ENCODE results near the gene COL4A1. TPM values are rescaled to one million over a fixed set of nuclear protein-coding genes. Genes with fewer than 3 reads are reported as not detected.
"Not testable (repeated sequence)": the region's sequence is repeated elsewhere in the genome, so short reads cannot be mapped to it uniquely, and the experiment has no call there.

Gene COL4A1
- polyA plus RNA-seq, 1 of the 3 experiments (the other 2 are of a cell fraction) = 30.3 TPM

- TF ChIP-seq, protein P1, sequence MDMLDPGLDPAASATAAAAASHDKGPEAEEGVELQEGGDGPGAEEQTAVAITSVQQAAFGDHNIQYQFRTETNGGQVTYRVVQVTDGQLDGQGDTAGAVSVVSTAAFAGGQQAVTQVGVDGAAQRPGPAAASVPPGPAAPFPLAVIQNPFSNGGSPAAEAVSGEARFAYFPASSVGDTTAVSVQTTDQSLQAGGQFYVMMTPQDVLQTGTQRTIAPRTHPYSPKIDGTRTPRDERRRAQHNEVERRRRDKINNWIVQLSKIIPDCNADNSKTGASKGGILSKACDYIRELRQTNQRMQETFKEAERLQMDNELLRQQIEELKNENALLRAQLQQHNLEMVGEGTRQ (IDR thresholded peaks at IDR 0.05; ENCODE audit: borderline replicate concordance, low read depth, low read length) = no peak
- TF ChIP-seq FOXM1 (IDR thresholded peaks at IDR 0.05; ENCODE audit: low read depth) (no peak), SMC3 (IDR thresholded peaks at IDR 0.05; ENCODE audit: low read depth, low read length) (no peak), GABPA (IDR thresholded peaks at IDR 0.05; ENCODE audit: low read depth) (no peak), TEAD4 (IDR thresholded peaks at IDR 0.05; ENCODE audit: borderline replicate concordance, insufficient read depth) (no peak), EP300 (IDR thresholded peaks at IDR 0.05; ENCODE audit: borderline replicate concordance in 1 of 2, low read depth in 1 of 2, low read length in 1 of 2) (peak in 1 of 2 experiments; percentile 27; a peak in 1 of 4 replicates)
Measured at GRCh38 chr13:110113284-110113764, 193.6 kb downstream of the COL4A1 start (continued).

GRCh38 chr13:110112379-110112778 lies 194.6 kb downstream of the COL4A1 start:
- 73% methylated on average over 6 of the region's 6 CpGs for WGBS (ENCODE audit: low lambda C conversion rate)
- H3K4me3 ChIP-seq (ENCODE audit: low read depth in 2 of 2, low read length in 1 of 2); H3K79me2 ChIP-seq (ENCODE audit: insufficient read depth); POLR2A ChIA-PET; H3K9me2 ChIP-seq; H3K9ac ChIP-seq; DNase-seq; H3K27me3 ChIP-seq (ENCODE audit: insufficient read depth); H3K9me3 ChIP-seq; H3K27ac ChIP-seq (ENCODE audit: low read depth in 2 of 2, low read length in 1 of 2); H3K4me2 ChIP-seq; H3K36me3 ChIP-seq (replicated peaks in 1 of 2; ENCODE audit: control insufficient read depth in 1 of 2, insufficient read depth in 2 of 2, low read length in 1 of 2); H4K20me1 ChIP-seq (ENCODE audit: insufficient read depth); H2AFZ ChIP-seq (ENCODE audit: low read depth): not testable (repeated sequence)
- peak; percentile 65 for TF ChIP-seq CTCF (IDR thresholded peaks at IDR 0.05)
- peaks cover 14% of the 10 kb centered on the region for H3F3A ChIP-seq (replicated peaks; ENCODE audit: insufficient read depth)
- CTCF ChIA-PET = interaction anchor here (2.5 kb wide), 1 partner anchor 12 kb away, joined by 10 read pairs; no protein-coding TSS in a partner anchor
- peaks cover 0 to 25% of the 10 kb centered on the region in 2 experiments; a peak in 3 of 4 replicates for H3K4me1 ChIP-seq (ENCODE audit: control insufficient read depth in 1 of 2, insufficient read depth in 2 of 2, low read depth in 1 of 2, low read length in 1 of 2)

- H3K9me2 ChIP-seq = no peaks in the 10 kb centered on the region
- H3K27me3 ChIP-seq (ENCODE audit: insufficient read depth) = no peaks in the 10 kb centered on the region
- no peak for TF ChIP-seq TAF1 (IDR thresholded peaks at IDR 0.05; ENCODE audit: borderline replicate concordance, low read depth, low read length)
- TF ChIP-seq MXI1 (IDR thresholded peaks at IDR 0.05; ENCODE audit: low read depth, low read length) = no peak
- TF ChIP-seq RCOR1 (IDR thresholded peaks at IDR 0.05; ENCODE audit: low read length) = no peak
- TF ChIP-seq PBX3 (IDR thresholded peaks at IDR 0.05) = no peak
- TF ChIP-seq CHD2 (IDR thresholded peaks at IDR 0.05; ENCODE audit: low read length, partially characterized antibody) = no peak
- no peak for TF ChIP-seq MEF2A (IDR thresholded peaks at IDR 0.05; ENCODE audit: borderline replicate concordance, low read depth)
- TF ChIP-seq RXRA (IDR thresholded peaks at IDR 0.05; ENCODE audit: borderline replicate concordance, low read depth) = no peak
- TF ChIP-seq, protein P2, sequence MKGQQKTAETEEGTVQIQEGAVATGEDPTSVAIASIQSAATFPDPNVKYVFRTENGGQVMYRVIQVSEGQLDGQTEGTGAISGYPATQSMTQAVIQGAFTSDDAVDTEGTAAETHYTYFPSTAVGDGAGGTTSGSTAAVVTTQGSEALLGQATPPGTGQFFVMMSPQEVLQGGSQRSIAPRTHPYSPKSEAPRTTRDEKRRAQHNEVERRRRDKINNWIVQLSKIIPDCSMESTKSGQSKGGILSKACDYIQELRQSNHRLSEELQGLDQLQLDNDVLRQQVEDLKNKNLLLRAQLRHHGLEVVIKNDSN (IDR thresholded peaks at IDR 0.05; ENCODE audit: borderline replicate concordance, low read depth) = no peak
- H3K4me1 ChIP-seq (ENCODE audit: control insufficient read depth in 1 of 2, insufficient read depth in 2 of 2, low read depth in 1 of 2, low read length in 1 of 2) = peaks cover 6 to 25% of the 10 kb centered on the region in 2 experiments; a peak in 3 of 4 replicates
- H3K4me3 ChIP-seq (ENCODE audit: low read depth in 2 of 2, low read length in 1 of 2) = no peak overlapping the region
- no peak overlapping the region for H3K9ac ChIP-seq
- 94% methylated on average over 19 of the region's 19 CpGs for WGBS (ENCODE audit: low lambda C conversion rate)
- H3K4me2 ChIP-seq = no peak overlapping the region
- H4K20me1 ChIP-seq (ENCODE audit: insufficient read depth) = no peaks in the 10 kb centered on the region
- no peak for DNase-seq
- CTCF ChIA-PET = interaction anchor here (1.6 kb wide), 1 partner anchor 326 kb away, joined by 7 read pairs; no protein-coding TSS in a partner anchor
- no peaks in the 10 kb centered on the region for H3K79me2 ChIP-seq (ENCODE audit: insufficient read depth)
- H2AFZ ChIP-seq (ENCODE audit: low read depth) = no peak overlapping the region
- peaks cover 14% of the 10 kb centered on the region for H3F3A ChIP-seq (replicated peaks; ENCODE audit: insufficient read depth)
- POLR2A ChIA-PET = no interaction called here
- no peaks in the 10 kb centered on the region for H3K9me3 ChIP-seq
- no peaks in the 10 kb centered on the region for H3K36me3 ChIP-seq (replicated peaks in 1 of 2; ENCODE audit: control insufficient read depth in 1 of 2, insufficient read depth in 2 of 2, low read length in 1 of 2)
- no peak overlapping the region for H3K27ac ChIP-seq (ENCODE audit: low read depth in 2 of 2, low read length in 1 of 2)
Measured at GRCh38 chr13:110110783-110111182, 196.2 kb downstream of the COL4A1 start.
